HG03520 (cell line): Measurements from ENCODE around the gene RNF144B.
"Not testable (repeated sequence)": the region's sequence is repeated elsewhere in the genome, so short reads cannot be mapped to it uniquely, and the experiment has no call there.

Experiments used
- ATAC-seq: cut with Tn5 transposase; IDR thresholded peaks from one replicate; pipeline ENCODE4 v1.9.1; 2021; ENCODE audit warnings: mild to moderate bottlenecking, moderate library complexity; ENCODE audit not compliant: unreplicated experiment

RNF144B gene

DNA sequence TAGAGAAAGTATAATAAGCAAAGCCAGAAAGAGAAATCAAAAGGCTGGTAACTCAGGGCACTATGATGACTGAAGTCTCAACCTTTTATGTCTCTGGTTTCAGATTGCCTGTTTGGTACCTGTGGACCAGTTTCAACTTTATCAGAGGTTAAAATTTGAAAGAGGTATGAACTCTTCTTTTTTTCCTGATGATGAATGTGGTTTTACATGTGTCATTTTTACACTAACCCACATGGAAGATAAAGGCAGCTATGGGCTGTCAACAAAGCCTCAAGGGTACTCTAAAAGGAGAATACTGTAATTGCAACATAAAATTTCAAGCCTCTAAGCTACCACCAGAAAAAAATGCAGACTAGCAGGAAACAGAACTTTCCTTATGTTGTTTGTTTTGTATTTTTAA, 52.4 kb downstream of the RNF144B start:
- ATAC-seq, result no peak

DNA sequence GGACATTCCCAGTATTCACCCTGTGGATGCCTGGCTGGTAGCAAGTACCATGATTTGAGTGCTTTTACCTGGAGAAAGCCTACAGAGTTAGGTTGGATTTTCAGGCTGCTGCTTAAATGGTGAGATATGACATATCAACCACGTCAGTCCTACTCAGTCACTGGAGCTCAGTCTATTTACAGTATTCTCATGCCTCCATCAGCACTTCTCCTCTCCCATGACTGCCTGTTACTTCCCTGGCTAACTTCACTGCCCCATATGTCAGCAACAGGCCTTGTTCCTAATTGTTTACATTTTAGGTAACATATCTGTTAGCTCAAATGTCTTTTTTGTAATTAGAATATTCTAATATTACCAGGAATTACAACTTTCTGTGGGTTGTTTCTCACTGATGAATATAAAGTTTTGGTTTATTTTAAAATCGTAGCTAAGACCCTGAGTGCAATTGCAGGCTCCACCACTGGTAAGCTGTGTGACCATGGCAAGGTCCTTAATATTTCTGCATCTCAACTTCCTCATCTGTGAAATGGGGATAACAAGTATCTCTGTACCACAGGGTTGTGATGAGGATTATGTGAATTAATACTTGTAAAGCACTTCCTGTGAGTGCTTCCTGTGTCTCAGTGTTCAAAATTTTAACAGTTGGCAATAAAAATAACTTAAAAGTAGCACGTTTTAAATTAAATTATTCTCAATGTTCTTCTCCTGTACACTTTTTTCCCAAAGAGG, 54.3 kb downstream of the RNF144B start:
- ATAC-seq, result no peak

DNA sequence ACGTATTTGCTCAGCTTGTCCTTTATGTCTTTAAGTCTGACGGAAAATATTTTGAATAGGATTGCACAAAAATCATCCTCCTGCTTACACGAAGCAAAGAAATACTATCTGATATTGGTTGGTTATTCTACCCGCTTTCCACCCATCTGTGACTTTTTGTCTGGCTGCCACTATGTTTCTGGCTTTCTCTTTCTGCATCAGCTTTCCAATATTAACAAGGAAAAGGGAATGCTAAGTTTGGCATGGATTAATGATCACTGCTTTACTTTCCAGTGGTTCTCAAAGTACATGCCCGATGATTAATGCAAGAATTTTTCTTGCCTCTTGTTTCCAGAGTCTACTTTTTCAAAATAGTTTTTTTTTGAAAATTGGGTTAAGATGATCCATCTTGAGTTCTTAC, 57.0 kb downstream of the RNF144B start:
- no peak for ATAC-seq

DNA sequence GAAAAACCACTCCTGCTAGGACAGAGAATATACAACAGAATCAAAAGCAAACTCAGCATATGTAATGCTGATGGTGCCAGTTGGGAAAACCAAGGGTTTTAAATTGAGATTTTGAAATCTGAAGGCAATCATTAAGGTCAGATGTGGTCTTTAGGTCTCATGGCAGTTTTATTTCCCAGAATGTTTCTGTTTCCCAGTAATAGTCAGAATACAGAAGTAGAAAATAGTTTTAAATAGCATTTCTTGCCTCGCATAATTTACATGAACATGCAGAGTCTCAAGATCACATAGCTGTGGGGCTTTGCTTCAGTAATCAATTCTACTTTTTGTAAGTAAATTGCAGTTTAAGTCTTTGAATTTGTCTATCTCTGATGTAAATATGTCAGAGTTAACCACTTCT, 58.1 kb downstream of the RNF144B start:
- no peak for ATAC-seq

DNA sequence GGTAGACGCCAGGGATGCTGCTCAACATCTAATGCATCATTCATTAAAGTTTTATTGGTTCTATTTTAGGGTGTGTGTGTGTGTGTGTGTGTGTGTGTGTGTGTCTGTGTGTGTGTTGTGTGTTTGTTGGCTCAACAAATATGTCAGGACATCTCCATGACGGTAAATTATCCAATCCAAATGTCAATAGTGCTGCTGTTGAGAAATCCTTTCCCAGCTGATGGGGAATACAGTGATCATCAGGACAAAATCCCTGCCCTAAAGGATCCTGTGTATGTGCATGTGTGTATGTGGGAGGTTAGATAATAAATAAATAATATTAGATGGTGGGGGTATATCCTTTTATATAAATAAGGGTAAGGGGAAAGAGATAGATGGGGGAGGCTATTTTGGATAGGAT, 59.6 kb downstream of the RNF144B start:
- no peak for ATAC-seq

DNA sequence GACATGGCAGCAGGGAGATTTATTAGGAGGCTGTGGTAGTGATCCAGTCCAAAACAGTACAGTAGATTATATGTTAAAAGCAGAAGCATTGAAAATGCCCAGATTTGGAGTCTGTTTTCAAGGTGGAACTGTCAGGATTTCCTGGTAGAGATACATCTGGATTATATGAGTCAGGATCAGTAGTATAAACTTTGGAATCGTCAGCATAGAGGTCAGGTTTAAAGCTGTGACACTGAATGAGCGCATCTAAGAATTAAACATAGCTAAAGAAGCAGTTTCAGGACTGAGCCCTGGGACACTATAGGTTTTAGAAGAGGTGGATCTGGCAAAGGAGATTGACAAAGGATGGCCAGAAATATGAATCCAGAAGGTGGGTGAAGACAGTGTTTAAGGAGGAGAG, 60.4 kb downstream of the RNF144B start:
- ATAC-seq, result no peak

DNA sequence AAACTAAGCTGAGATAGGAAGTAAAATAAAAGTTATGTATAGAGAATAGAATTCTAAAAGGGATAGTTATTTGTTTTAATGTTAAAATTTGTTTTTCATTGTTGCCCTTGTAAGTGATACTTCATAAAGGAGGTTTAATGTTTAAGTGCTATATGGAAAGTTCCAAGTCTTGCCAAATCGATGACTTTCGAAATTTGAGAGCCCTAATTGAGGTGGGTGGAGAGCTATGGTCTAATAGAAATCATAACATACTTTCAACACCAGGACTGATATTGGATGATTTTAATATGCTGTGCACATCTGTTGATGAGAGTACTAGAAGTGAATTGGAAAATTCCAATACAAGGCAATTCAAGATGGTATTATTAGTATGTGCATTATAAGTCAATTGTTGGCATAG, 64.6 kb downstream of the RNF144B start:
- ATAC-seq, result no peak

DNA sequence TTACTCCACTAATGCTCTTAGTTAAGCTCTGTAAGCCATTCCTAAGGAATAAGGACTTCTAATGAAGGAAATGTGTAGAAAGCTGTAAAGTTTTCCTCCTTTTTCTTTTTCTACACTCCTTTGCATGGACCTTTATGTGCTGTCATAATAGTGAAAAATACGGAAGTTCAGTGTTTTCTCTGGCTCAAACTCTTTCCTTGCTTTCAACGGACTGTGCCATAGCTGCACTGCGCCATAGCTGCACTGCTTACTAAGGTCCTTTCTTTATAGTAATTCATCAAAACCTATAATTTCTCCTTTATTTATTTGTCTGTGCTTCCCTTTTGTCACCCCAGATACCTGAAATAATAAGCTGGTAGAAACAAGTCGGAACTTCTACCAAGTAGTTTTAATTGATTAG, 67.3 kb downstream of the RNF144B start:
- no peak for ATAC-seq

DNA sequence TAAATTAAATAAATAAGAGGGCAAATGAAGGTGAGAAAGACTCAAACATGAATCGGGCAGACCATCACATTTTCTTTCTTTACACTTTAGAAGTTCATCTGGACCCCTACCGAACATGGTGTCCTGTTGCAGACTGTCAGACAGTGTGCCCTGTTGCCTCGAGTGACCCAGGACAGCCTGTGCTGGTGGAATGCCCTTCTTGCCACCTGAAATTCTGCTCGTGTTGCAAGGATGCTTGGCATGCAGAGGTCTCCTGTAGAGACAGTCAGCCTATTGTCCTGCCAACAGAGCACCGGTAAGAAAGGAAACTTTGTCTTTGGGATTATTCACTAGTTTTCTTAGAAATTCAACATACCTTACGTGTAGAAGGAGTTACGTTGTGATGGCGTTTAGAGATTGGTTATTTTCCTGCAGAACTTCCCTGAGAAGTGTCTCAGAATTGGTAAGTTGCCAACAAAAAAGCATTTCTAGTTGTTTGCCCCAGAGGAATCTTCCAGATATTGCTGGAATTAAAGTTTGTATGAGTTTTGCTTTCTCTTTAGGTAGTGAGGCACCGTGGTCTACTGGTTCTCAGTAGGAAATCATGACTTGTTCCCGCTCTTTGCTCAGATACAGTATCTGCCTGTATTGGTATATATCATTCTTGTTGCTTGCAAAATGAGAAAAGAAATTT, 70.1 kb downstream of the RNF144B start:
- no peak for ATAC-seq

DNA sequence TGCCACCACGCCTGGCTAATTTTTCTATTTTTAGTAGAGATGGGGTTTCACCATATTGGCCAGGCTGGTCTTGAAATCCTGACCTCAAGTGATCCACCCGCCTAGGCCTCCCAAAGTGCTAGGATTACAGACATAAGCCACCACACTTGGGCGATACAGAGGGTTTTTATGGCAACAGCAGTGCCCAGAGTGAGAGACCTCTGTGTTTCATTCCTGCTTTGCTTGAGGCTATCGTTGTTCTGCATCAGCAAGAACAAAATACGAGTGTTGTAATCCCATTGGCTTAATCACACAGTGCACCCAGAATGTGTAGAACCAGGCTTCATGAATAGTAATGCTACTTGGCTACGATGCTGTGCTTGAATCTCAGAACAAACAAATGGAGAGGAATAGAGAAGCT, 70.9 kb downstream of the RNF144B start:
- ATAC-seq, result not testable (repeated sequence)

DNA sequence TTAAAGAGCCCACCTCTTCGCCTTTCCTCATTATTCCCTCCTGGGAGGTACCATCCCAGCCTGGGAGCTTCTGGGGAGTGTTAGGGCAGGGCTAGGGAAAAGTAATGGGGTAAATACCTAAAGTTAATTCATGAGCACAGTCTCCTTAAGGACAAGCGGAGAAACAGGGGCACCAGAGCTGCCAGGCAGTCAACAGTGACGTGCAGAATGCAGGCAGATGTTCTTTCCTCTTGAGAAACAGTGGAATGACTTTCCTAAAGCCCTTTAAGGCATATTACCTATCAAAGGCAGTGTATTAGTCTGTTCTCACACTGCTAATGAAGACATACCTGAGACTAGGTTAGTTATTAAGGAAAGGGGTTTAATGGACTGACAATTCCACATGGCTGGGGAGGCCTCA, 76.3 kb downstream of the RNF144B start:
- ATAC-seq, result no peak

DNA sequence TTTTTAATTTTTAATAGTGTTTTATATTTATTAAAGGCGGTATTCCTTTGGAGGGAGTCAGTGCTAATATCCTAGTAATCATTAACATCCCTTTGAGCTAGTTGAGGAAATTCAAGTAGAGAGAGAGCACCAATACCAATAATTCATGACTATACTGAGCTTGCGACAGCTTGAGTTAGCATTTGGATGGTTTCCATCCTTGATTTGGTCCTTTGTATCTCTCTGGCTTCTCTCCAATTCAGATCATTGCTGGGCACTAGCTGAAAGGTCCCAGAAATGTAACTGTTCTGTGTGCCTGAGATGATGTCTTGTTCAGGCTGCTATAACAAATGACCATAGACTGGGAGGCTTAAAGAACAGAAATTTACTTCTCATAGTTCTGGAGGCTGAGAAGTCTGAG, 77.0 kb downstream of the RNF144B start:
- no peak for ATAC-seq

DNA sequence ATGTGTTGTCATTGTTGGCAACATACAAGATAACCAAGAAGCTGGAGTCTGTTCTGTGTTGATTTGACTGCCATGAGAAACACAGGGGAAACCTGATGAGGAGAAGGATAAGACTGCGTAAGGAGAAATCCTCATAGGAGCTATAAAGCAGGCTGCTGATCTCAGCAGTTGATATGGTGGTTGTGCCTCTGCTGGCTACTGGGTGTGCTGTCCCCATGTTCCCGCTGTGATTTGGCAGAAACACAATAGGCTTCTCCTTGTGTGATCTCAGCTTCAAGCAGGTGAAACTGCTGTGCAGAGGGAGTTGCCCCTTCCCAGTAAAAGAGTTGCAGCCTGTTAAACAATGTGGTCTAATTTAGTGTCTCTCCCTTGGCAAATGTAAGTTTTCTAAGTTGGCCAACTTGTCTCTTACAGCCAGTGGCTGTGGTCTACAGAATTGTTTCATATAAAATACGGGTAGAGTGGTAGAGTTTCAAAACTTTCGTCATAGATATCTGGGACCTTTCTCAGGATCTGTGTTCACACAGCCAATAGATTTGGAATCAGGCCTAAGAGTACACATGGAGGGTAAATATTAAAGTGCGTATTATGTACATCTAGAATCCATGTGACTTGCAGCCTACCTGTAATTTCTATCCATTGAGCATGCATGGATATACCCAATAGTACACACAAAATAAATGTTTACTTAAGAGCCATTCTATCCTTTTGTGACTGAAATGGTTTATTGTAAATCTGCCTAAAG, 78.4 kb downstream of the RNF144B start:
- ATAC-seq, result no peak

DNA sequence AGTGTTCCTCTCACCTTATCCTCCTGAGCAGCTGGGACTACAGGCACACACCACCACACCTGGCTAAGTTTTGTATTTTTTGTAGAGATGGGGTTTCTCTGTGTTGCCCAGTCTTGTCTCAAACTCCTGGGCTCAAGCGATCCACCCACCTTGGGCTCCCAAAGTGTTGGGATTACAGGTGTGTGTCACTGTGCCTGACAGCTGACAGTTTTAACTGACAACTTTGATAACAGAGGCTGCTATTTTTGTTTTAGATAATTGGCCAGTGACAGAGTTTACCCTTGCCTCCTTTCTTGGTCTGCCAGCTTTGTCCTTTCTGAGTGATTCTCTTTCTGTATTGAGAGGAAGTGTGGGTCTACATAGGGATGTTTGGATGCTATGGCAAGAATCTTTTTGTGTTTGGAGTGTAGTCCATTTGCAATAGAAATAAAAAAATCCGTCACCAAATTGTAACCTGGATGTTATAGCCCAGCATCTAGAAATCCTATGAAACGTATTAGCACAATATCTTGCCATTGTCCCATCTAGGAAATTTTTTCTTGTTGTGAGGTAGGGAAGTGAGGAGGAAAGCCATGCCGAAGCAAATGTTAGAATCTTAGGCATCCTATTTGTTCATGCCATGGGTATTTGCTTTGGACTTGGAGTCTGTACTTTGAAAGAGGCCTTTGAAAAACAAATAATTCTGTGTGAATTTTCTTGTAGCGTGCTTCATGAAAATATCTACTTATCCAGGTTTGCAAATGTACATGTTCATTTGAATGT, 80.8 kb downstream of the RNF144B start:
- no peak for ATAC-seq

DNA sequence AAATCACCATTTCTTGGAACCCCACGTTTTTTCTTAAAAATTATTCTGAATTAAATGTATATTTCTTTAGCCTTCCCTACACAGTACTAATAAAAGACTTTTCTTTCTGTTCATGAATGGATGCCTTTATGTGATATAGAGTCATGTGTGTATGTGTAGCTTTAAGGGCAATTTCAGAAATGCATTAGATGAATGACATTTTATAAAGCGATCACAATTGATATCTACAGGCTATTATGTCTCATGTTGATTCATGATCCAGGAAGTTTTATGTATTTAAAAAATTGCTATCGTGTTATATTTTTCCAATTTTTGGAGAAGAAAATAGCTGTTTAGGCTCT, 81.3 kb downstream of the RNF144B start:
- ATAC-seq, result no peak

DNA sequence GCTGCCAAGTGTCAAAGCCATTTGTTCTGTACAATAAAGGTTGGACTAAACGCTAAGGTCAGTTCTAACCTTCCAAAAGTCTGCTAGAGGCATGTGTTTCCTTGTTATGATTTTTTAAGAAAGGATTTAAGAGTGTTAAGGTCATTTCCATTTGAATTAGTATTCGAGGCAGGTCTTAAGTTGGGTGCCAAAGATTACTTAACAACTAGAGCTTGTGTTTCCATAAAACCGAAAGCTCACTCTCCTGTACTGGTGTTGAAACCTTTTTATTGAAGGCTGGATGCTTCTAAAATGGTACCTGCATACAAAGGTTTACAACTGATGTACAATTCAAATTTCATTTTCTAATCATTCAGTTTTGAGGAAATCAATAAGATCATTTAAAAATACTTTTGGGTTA, 82.4 kb downstream of the RNF144B start:
- ATAC-seq, result no peak

DNA sequence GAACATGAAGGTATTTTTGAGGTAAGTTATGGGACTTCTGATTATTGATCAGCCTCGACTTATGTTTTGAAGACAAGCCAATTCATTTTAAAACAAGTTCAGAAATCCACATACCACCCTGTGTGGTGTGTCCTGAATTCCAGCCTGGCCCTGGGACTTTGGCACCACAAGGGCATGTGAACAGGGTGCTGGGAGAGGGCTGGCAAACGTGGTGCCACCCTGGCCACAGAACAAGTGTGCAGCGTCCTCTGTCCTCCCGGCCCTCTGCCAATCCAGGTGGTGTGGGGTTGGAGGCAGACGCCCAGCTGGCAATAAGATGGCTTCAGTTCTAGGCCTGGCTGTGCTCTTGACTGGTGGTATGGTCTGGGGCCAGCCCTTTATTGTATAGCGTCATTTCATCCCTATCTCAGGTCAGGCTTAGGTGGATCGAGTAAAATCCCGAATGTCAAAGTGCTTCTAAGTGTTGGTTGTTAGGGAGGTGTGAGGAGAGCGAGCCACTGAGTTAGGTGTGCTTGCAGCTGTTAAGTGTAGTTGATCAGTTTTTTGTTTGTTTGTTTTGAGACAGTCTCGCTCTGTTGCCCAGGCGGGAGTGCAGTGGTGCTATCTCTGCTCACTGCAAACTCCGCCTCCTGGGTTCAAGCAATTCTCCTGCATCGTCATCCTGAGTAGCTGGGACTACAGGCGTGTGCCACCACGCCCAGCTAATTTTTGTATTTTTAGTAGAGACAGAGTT, 84.2 kb downstream of the RNF144B start:
- no peak for ATAC-seq

DNA sequence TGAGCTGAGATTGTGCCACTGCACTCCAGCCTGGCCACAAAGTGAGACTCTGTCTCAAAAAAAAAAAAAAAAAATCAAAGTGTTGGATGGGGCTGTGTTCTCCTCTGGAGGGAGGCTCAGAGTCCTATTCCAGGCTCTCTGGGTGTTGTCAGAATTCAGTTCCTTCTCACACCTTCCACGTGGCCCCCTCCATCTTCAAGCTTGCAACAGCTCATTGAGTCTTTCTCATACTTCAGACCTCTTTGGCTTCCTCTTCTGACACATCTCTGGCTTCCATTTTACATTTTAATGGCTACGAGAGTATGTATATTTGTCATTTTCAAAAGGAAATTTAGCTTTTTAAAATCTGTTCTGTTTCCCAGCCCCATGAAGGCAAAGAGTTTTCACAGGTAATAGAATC, 85.8 kb downstream of the RNF144B start:
- ATAC-seq, result no peak

DNA sequence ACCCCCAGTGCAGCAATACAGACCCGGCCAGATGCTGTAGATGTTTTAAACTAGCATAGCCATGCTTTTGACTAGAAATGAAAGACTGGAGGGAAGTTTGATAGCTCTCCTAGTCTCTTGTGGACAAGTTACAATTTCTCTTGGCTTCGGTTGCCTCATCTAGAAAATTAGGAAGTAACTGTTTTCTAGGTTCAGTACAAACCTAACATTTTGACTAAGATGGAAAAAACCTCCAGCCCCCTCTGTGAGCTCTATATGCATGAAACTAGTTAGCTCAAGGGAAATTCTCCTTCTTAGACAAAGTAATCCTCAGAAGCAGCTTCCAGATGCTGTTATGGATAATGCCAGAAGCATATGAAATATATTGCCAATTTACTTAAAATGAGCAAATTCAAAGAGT, 86.6 kb downstream of the RNF144B start:
- no peak for ATAC-seq

DNA sequence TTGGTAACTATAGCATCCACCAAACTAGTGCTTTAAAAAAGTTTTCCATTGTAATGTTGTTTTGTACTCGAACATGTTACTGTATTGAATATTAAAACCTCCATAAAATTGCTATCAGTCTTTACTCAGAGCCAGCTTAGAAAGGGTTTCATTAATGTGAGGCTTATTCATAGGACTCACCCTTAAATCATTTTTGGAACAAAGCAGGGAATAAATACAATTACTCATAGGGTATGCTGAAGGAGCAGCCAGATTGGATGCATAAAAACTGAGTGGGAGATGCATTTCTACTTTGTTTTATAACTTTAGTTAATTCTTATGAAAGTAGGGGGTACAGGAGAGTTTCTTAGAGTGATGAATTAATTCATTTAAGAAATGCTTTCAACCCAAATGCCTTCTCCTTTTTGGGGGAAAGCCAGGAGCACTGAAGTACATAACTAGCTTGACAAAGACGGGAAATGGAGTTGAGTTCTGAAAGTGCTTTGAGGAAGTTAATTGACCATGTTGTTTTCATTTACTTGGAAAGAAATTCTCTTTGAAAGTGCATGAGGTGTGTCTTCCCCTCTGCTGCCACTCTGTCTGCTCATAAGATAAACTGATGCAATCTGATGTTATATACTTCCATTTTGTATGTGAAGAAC, 90.3 kb downstream of the RNF144B start:
- ATAC-seq, result no peak
